Measurements from ENCODE around the gene RUNX1.

DNA sequence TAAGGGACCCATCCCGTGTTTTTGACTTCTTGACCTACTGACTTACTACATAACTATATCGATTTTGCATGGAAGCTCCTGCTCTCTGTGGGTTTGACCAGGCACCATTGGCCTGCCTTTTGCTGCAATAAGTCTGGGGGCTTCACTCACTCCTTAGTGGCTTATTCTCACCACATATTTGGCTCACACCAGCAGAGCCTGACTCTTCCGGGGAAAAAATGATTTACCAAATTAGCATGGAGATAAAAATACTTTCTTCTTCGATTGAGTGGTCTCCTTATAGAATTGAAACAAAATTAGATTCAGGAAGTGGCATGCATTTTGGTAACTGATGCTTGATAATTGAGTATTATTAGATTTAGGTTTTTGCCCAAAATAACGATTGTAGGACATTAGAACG lies 129.7 kb downstream of the RUNX1 start:
- no peak for TF ChIP-seq POLR2A (IDR thresholded peaks at IDR 0.05)
- TF ChIP-seq, protein P1, sequence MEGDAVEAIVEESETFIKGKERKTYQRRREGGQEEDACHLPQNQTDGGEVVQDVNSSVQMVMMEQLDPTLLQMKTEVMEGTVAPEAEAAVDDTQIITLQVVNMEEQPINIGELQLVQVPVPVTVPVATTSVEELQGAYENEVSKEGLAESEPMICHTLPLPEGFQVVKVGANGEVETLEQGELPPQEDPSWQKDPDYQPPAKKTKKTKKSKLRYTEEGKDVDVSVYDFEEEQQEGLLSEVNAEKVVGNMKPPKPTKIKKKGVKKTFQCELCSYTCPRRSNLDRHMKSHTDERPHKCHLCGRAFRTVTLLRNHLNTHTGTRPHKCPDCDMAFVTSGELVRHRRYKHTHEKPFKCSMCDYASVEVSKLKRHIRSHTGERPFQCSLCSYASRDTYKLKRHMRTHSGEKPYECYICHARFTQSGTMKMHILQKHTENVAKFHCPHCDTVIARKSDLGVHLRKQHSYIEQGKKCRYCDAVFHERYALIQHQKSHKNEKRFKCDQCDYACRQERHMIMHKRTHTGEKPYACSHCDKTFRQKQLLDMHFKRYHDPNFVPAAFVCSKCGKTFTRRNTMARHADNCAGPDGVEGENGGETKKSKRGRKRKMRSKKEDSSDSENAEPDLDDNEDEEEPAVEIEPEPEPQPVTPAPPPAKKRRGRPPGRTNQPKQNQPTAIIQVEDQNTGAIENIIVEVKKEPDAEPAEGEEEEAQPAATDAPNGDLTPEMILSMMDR (IDR thresholded peaks at IDR 0.05) = no peak

Measured in right lobe of liver (tissue), 4 donors.